ENCODE data around the gene THSD8. TPM values are rescaled to one million over a fixed set of nuclear protein-coding genes. Genes with fewer than 3 reads are reported as not detected.

The THSD8 gene
- total RNA-seq, 1 experiment from 2014 or later: 45.8 TPM

DNA sequence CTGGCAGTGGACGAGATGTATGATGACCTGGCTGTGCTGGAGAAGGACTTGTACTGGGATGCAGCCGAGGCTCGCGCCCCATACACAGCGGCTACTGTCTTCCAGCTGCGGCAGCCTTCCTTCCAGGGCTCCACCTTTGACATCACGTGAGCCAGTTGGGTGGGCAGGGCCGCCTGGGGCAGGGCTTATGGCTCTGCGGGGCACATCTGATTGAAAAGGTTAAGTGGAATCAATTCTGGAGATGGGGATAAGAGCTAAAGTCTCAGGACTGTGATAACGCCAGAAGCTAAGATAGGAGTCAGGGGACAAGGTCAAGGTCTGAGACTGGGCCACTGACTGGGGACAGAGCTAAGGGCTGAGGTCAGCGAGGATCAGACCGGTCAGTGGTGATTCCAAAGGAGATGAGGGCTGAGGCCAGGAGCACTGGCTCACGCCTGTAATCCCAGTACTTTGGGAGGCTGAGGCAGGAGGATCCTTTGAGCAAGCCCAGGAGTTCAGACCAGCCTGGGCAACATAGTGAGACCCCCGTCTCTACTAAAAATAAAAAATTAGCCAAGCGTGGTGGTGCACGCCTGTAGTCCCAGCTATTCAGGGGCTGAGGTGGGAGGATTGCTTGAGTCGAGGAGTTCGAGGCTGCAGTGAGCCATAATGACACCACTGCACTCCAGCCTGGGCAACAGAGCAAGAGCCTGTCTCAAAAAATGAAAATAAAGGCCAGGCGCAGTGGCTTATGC, 45.6 kb upstream of the THSD8 start:
- Mint-ChIP-seq H3K4me1 (peaks cover 15 to 17% of the 10 kb centered on the region in 2 experiments), H3K36me3 (ENCODE audit: insufficient read depth in 1 of 3, low read depth in 3 of 3) (peaks cover 3 to 5% (median 3%) of the 10 kb centered on the region in 3 experiments; a peak in 4 of 7 replicates), H3K27ac (no peak overlapping the region), H3K9me3 (peaks cover 0 to 3% of the 10 kb centered on the region in 2 experiments; a peak in 2 of 5 replicates), H3K4me3 (peak overlapping the region in 1 of 2 experiments; percentile 27; a peak in 1 of 5 replicates), H3K27me3 (ENCODE audit: low read depth) (peaks cover 42% of the 10 kb centered on the region)
- WGBS (ENCODE audit: extremely low coverage, insufficient read length, low lambda C conversion rate): no CpG with 5 or more reads among the region's 19 CpGs
- Histone ChIP-seq H2BK15ac (ENCODE audit: low read depth, low read length) (no peak overlapping the region), H3K4ac (ENCODE audit: low read depth, low read length) (no peak overlapping the region), H2AFZ (ENCODE audit: low read length) (no peak overlapping the region), H3K18ac (ENCODE audit: insufficient read length, low read depth, low read length) (no peak overlapping the region), H3K27me3 (ENCODE audit: insufficient read depth, low read length) (no peaks in the 10 kb centered on the region), H4K5ac (ENCODE audit: insufficient read length, low read depth, low read length) (no peak overlapping the region), H3K9me3 (ENCODE audit: control insufficient read depth, low read depth, low read length) (no peaks in the 10 kb centered on the region), H2BK5ac (ENCODE audit: insufficient read length, low read length) (no peak overlapping the region), H2BK12ac (ENCODE audit: insufficient read length, low read depth, low read length) (no peak overlapping the region), H3K4me2 (ENCODE audit: insufficient read depth, insufficient read length, low read length) (no peak overlapping the region), H3K79me1 (ENCODE audit: insufficient read depth, low read depth, low read length, poor library complexity, severe bottlenecking) (no peaks in the 10 kb centered on the region), H3K79me2 (ENCODE audit: insufficient read depth, low read length) (no peaks in the 10 kb centered on the region), H2AK5ac (ENCODE audit: insufficient read length, low read length) (no peak overlapping the region), H4K8ac (replicated peaks; ENCODE audit: insufficient read length, low read depth, low read length) (no peak overlapping the region), H3K27ac (ENCODE audit: insufficient read length, low read depth, low read length) (no peak overlapping the region), H3K4me1 (ENCODE audit: insufficient read depth, low read length) (no peaks in the 10 kb centered on the region), H3K23ac (ENCODE audit: insufficient read length, low read depth, low read length) (no peak overlapping the region), H2BK20ac (ENCODE audit: low read depth, low read length, poor library complexity, severe bottlenecking) (no peak overlapping the region), H3K9ac (ENCODE audit: extremely low read depth, insufficient read length, low read length) (no peak overlapping the region), H3T11ph (ENCODE audit: low read length) (no peak overlapping the region), H3K56ac (ENCODE audit: insufficient read length, low read depth, low read length) (no peak overlapping the region), H4K20me1 (ENCODE audit: control insufficient read depth, insufficient read depth, insufficient read length) (no peaks in the 10 kb centered on the region), H3K14ac (ENCODE audit: insufficient read depth, low read length) (no peak overlapping the region), H3K23me2 (ENCODE audit: insufficient read length, low read depth, low read length, poor library complexity, severe bottlenecking) (peaks cover 6% of the 10 kb centered on the region), H4K91ac (ENCODE audit: insufficient read length, low read depth, low read length) (no peak overlapping the region), H2BK120ac (ENCODE audit: low read depth, low read length, poor library complexity, severe bottlenecking) (no peak overlapping the region)
- TF ChIP-seq, protein P1, sequence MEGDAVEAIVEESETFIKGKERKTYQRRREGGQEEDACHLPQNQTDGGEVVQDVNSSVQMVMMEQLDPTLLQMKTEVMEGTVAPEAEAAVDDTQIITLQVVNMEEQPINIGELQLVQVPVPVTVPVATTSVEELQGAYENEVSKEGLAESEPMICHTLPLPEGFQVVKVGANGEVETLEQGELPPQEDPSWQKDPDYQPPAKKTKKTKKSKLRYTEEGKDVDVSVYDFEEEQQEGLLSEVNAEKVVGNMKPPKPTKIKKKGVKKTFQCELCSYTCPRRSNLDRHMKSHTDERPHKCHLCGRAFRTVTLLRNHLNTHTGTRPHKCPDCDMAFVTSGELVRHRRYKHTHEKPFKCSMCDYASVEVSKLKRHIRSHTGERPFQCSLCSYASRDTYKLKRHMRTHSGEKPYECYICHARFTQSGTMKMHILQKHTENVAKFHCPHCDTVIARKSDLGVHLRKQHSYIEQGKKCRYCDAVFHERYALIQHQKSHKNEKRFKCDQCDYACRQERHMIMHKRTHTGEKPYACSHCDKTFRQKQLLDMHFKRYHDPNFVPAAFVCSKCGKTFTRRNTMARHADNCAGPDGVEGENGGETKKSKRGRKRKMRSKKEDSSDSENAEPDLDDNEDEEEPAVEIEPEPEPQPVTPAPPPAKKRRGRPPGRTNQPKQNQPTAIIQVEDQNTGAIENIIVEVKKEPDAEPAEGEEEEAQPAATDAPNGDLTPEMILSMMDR (conservative IDR thresholded peaks at IDR 0.05): no peak
- no peak for DNase-seq

Data from H9 (cell line).